Hematopoietic multipotent progenitor cell treated with erythropoietin and hydrocortisone succinate and interleukin-3 and kit ligand, for 15 days (in vitro differentiated cells): ENCODE measurements around the gene BNC2.

Experiments
- DNase-seq: peaks from one replicate; pipeline ENCODE4 v3.0.0-alpha.2; 2015; ENCODE audit warnings: low spot score

BNC2 gene

DNA sequence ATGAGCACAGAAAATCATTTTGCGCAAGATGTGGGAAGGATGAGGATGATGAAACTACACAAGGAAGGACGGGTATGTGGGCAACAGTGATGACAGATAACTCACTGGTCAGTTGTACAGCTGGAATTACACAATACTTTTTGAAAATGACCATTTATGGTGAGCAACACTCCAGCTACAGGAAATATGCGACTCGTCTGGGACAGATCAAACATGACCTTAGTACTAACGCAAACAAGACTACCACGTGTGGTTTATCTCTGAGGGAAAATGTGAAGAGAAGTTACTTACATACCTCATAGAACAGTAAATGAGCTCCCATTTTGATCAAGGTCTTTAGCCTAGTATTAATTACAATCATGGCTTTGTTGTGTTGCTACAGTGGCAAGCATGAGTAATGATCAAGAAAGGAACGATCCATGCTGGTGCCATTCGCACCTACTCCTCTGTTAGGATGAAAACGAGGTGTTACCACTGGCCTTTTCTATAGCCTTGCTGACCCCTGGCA is 456.9 kb downstream of the BNC2 start:
- no peak for DNase-seq

- no peak for DNase-seq
Measured at GRCh38 chr9:16412740-16413139, 457.7 kb downstream of the BNC2 start.

DNA sequence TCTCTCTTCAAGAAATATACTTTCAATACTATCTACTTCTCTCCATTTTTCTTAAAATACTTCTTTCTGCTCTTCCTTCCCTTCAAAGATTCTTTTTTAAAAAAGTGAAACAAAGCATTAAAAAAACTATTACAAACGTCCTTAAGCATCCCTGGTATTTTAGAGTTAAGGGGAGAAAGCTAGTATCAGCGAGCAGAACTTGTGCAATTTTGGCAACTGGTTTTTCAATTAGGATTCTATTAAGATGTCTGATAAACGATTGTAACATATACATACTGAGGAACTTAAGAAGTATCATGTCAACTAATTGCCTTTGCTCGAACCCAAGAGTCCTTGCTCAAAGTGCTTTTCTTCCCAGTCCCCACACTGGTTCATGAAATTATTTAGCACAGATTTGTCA is 459.2 kb downstream of the BNC2 start:
- no peak for DNase-seq

GRCh38 chr9:16410601-16411280 is 459.7 kb downstream of the BNC2 start:
- DNase-seq, result no peak

DNA sequence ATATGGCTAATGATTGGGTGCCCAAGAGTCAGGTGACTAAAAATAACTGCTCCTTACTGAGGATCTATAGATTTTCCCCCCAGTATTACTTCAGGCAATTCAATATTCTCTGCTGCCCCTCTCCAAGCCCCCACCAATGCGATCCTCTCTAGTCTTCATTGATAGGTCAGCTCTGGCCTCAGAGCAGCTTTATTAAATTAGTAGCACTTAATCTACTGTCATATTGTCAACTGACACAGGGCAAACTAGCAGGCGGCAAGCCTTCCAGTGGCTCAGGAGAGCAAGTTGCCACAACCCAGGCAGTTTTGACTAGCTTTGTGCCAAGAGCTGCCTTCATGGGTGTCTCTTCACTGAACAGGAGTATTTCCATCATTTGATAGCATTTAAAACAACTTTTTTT is 462.9 kb downstream of the BNC2 start:
- no peak for DNase-seq

DNA sequence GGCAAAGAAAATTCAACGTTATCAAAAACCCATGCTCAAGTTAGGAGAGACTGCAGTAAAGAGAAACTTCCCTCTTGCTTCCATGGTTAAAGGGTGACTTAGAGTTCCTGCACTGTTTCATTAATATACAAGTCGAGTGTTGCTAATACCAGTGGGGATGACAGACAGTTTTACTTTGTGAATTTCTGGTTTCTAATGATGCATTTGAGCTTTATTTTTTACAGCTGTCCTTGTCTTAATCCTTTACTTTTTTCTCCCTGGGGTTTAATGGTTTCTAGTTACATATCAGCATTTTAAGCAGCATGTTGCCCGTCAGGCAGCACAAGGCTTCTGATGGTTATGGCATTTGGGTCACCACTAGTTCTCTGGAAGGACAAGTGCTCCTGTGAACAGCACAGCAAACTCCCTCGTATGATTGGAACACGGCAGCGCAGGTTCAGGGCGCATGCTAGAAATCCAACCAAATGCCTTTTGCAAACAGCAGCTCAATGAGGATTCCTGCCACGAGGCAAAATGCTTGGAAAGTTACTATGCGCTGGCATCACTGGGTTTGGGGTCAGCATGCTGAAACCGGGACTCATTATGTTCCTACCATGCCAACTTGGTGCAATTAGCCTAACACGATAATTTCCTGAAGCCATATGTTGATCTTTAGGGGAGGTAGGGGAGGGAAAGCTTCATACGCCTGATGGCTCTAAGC is 463.8 kb downstream of the BNC2 start:
- DNase-seq, result no peak

DNA sequence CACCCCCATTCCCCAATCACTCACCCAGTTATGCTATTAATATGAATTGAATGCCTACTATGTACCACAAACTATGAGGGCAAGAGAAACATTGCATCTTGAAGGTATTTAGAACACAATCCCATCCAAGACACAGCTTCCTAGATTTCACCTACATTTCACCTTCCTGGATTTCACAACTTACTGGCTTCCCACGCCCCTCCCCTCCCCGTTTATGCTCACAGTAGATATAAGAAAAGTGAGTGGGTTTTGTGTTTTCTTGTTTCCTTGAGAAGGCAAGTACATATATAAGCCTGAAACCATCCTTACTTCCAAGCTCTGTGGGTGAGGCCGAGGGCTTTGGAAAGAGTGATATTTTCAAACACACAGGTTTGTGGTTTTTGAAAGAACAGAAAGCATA is 465.0 kb downstream of the BNC2 start:
- DNase-seq, result no peak

GRCh38 chr9:16401701-16402100 is 468.8 kb downstream of the BNC2 start:
- no peak for DNase-seq

DNA sequence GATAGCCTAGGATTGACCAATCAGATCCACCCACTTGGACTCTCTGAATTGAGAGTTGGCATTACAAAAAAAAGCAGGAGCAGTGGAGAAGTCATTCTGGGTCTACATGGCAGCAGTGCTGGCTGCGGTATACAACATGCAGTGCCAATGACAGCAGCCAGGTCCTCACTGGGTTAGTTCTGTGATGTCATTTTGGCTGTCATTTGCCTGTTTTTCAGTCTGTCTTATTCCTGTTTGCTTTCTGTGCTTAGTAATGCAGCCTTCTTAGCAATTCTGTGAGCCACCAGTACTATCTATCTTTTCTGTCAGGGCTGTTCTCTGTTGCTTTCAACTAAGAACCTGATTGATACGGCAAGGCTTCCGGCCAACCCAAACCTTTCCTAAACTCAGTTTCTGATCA is 471.8 kb downstream of the BNC2 start:
- DNase-seq, result no peak

- no peak for DNase-seq
Measured at GRCh38 chr9:16396389-16396788, 474.1 kb downstream of the BNC2 start.

GRCh38 chr9:16391369-16391768 is 479.1 kb downstream of the BNC2 start:
- DNase-seq, result no peak

DNA sequence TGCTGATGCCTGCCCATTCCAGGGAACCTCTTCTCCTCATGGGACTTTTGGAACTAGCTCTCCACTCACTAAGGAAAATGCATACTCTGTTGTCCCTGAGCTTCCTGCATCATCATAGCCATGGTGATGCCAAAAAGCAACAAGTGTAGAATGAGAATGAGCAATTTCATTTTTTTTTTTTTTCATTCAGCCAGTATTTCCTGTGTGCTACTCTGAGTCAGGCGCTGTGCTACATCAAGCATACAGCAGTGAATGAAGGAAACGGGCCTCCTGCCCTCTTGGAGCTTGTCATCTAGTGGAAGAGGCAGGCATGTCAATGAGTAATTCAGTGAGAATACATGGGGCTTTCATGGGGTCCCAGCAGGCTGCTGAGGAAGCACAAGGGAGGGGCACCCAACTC is 483.1 kb downstream of the BNC2 start:
- DNase-seq, result no peak

DNA sequence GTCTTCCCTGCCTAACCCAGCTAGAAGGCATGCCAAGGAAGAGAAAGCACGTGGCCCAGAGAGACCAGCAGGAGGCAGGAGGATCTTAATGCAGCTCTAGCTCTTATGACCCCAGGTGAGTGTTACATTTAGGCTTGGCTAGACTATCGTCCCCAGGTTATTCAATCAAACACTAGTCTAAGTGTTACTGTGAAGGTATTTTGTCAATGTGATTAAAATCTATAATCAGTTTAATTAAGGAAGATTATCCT is 483.7 kb downstream of the BNC2 start:
- DNase-seq, result no peak

GRCh38 chr9:16386007-16386826 is 484.3 kb downstream of the BNC2 start:
- DNase-seq, result no peak

DNA sequence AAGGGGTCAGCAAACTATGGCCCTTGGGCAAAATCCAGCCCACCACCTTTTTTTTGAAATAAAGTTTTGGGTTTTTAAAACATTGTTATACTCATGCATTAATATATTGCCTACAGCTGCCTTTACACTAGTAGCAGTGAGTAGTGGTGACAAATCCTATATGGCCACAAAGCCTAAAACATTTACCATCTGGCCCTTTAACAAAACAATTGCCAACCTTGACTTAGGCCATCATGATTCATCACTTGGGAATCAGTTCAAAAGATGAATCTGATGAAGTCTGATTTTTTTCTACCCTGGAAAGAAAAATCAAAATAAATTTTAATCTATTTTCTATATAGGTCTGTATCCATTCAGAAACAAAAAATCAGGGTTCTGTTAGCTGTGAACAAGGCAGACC is 484.9 kb downstream of the BNC2 start:
- no peak for DNase-seq

DNA sequence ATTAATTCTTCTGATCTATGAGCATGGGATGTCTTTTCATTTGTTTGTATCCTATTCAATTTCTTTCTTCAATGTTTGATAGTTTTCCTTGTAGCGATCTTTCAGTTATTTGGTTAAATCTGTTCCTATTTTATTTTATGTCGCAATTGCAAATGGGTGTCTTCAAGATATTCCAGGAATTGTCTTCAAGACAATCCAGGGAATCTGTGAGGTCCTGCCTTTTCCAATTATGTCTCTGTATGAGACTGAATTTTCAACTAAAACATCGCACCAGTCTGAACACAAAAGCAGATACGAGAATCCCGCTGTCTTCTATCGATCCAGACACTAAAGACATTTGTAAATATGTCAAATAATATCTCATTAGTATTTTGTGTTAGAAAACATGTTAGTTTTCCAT is 485.5 kb downstream of the BNC2 start:
- no peak for DNase-seq

DNA sequence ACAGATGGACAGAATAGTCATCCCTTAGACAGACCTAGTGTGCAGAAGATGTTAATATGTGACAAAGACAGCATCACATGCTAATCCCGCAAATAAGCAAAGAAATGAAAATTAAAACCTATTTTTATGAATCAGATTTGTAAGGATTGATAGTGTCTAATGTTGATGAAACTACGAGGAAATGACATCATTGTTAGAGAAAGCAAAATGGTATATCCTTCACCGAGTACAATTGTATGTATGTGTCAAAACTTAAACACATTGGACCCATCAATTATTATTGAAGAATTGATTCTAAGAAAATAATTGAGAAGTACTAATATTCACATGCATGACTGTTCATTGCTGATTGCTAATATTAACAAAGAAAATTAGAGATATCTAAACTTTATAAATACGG is 493.2 kb downstream of the BNC2 start:
- DNase-seq, result no peak

GRCh38 chr9:16371306-16371705 is 499.2 kb downstream of the BNC2 start:
- no peak for DNase-seq

GRCh38 chr9:16370647-16371046 is 499.8 kb downstream of the BNC2 start:
- no peak for DNase-seq

GRCh38 chr9:16369427-16369826 is 501.0 kb downstream of the BNC2 start:
- no peak for DNase-seq

GRCh38 chr9:16368237-16369087 is 502.0 kb downstream of the BNC2 start:
- no peak for DNase-seq

DNA sequence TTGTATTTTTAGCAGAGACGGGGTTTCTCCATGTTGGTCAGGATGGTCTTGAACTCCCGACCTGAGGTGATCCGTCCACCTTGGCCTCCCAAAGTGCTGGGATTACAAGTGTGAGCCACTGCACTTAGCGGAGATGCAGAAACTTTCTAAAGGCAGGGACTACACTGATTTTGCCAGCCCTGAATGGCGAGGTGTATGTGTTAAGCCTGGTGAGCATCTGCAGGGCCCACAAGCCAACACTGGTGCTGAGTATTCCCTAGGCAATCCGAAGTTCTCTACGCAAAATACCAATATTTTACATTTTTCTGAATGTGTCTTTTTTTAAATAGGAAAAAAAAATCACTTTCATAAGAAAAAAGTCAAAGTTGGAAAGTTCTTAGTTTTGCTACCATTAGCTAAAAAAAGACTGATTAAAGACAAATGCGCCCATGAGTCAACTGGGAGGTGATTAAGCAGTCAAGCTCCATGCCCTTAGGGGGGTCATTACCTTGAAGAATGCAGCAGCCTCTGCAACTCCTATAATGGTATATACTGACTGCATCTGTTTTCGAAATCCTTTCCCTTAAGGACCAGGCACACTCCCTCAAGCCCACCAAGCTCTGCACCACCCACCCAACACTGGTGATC is 502.8 kb downstream of the BNC2 start:
- no peak for DNase-seq
